SK-N-SH (cell line): ENCODE measurements around the gene GALR2. TPM values are rescaled to one million over a fixed set of nuclear protein-coding genes. Genes with fewer than 3 reads are reported as not detected.
A peak's percentile ranks its signal among the peaks of the same experiment; 100 is the strongest.

Experiments used
- CTCF ChIA-PET: fragments of 300-600, 350-600 bp; formaldehyde crosslinking; extraction: SDS; loops from one replicate; lab custom pipeline; 2021; lab: Yijun Ruan, JAX
- POLR2A ChIA-PET: fragments of 350-600 bp; sonication (Branson Sonifier 250); formaldehyde crosslinking; extraction: SDS; loops from one replicate; lab custom pipeline; 2020; ENCODE audit warnings: antibody characterized with exemption, inconsistent platforms; lab: Yijun Ruan, JAX
- DNase-seq: peaks from one replicate; pipeline ENCODE4 v3.0.0; 2012
- H2AFZ ChIP-seq: fragments of 200-600 bp; sonication (generic); 2 replicates; pipeline ENCODE4 v1.8.1; 2016; ENCODE audit warnings: antibody characterized with exemption, mild to moderate bottlenecking, low read depth
- H3F3A ChIP-seq: fragments of 200-600 bp; sonication (generic); replicated peaks from 2 replicates; pipeline ENCODE3; 2016; ENCODE audit warnings: antibody characterized with exemption, mild to moderate bottlenecking; ENCODE audit not compliant: insufficient read depth
- H3K27ac ChIP-seq, 2 experiments: fragments of 200-500 bp in 1 of 2; fragments of 200-600 bp in 1 of 2; sonication (Bioruptor generic) in 1 of 2; sonication (generic), shearing (Covaris generic) in 1 of 2; 2 replicates each; pipeline versions ENCODE4 v1.5.1 to v1.6.1; 2014 to 2016; ENCODE audit warnings: low read depth in 2 of 2, inconsistent platforms in 1 of 2, low read length in 1 of 2, mild to moderate bottlenecking in 1 of 2, mixed read lengths in 1 of 2
- H3K27me3 ChIP-seq: fragments of 200-600 bp; sonication (generic), shearing (Covaris generic); 2 replicates; pipeline ENCODE4 v1.6.1; 2016; ENCODE audit warnings: mixed run types; ENCODE audit not compliant: insufficient read depth
- H3K36me3 ChIP-seq, 2 experiments: fragments of 200-500 bp in 1 of 2; fragments of 200-600 bp in 1 of 2; sonication (Bioruptor generic) in 1 of 2; sonication (generic) in 1 of 2; replicated peaks in 1 of 2; 2 replicates each; pipeline versions ENCODE3 to v1.5.1; 2014 to 2016; ENCODE audit warnings: low read length in 1 of 2, mild to moderate bottlenecking in 1 of 2; ENCODE audit not compliant: insufficient read depth in 2 of 2, control insufficient read depth in 1 of 2
- H3K4me1 ChIP-seq, 2 experiments: fragments of 200-500 bp in 1 of 2; fragments of 200-600 bp in 1 of 2; sonication (Bioruptor generic) in 1 of 2; sonication (generic), shearing (Covaris generic) in 1 of 2; 2 replicates each; pipeline versions ENCODE4 v1.5.1 to v1.6.1; 2014 to 2016; ENCODE audit warnings: low read depth in 1 of 2, low read length in 1 of 2, mixed run types in 1 of 2; ENCODE audit not compliant: insufficient read depth in 2 of 2, control insufficient read depth in 1 of 2
- H3K4me2 ChIP-seq: fragments of 200-600 bp; sonication (generic), shearing (Covaris generic); 2 replicates; pipeline ENCODE4 v1.6.1; 2017; ENCODE audit warnings: mixed run types
- H3K4me3 ChIP-seq, 2 experiments: fragments of 200-500 bp in 1 of 2; fragments of 200-600 bp in 1 of 2; sonication (Bioruptor generic) in 1 of 2; sonication (generic), shearing (Covaris generic) in 1 of 2; 2 replicates each; pipeline versions ENCODE4 v1.5.1 to v1.8.1; 2014 to 2016; ENCODE audit warnings: low read depth in 2 of 2, inconsistent platforms in 1 of 2, low read length in 1 of 2, mild to moderate bottlenecking in 1 of 2, mixed read lengths in 1 of 2, moderate library complexity in 1 of 2
- H3K79me2 ChIP-seq: fragments of 200-600 bp; sonication (generic); 2 replicates; pipeline ENCODE4 v1.8.1; 2017; ENCODE audit warnings: mild to moderate bottlenecking; ENCODE audit not compliant: insufficient read depth
- H3K9ac ChIP-seq: fragments of 200-600 bp; sonication (generic); 2 replicates; pipeline ENCODE4 v1.6.1; 2017; ENCODE audit warnings: mixed run types
- H3K9me2 ChIP-seq: fragments of 200-600 bp; sonication (generic); 2 replicates; pipeline ENCODE4 v1.6.1; 2017; ENCODE audit warnings: mixed run types
- H3K9me3 ChIP-seq: fragments of 200-600 bp; sonication (generic); 2 replicates; pipeline ENCODE4 v1.6.1; 2017; ENCODE audit warnings: mixed run types, mild to moderate bottlenecking, moderate library complexity
- H4K20me1 ChIP-seq: fragments of 200-600 bp; sonication (generic); 2 replicates; pipeline ENCODE4 v1.6.1; 2017; ENCODE audit warnings: mild to moderate bottlenecking, mixed run types; ENCODE audit not compliant: insufficient read depth
- CHD2 ChIP-seq: fragments of 150-350 bp; IDR thresholded peaks from 2 replicates; pipeline ENCODE4 v1.6.1; 2018; ENCODE audit warnings: low read length; ENCODE audit not compliant: partially characterized antibody
- EP300 ChIP-seq, 2 experiments: IDR thresholded peaks; 2 replicates each; pipeline versions ENCODE4 v1.4.0 to v1.6.1; 2012; ENCODE audit warnings: borderline replicate concordance in 1 of 2, low read depth in 1 of 2, low read length in 1 of 2
- FOXJ3 ChIP-seq: sonication (generic); formaldehyde crosslinking; IDR thresholded peaks from 2 replicates; pipeline ENCODE4 v1.5.1; 2020; ENCODE audit warnings: mild to moderate bottlenecking, missing genetic modification reagents
- JUND ChIP-seq: IDR thresholded peaks from 2 replicates; pipeline ENCODE4 v1.4.0; 2012
- MXI1 ChIP-seq: IDR thresholded peaks from 2 replicates; pipeline ENCODE4 v1.6.1; 2012; ENCODE audit warnings: mild to moderate bottlenecking, low read depth, low read length, improper control_type of control experiment
- NFIC ChIP-seq: IDR thresholded peaks from 2 replicates; pipeline ENCODE4 v1.4.0; 2012; ENCODE audit warnings: borderline replicate concordance
- NRF1 ChIP-seq: IDR thresholded peaks from 2 replicates; pipeline ENCODE4 v1.6.1; 2012; ENCODE audit warnings: low read depth, mild to moderate bottlenecking, low read length
- RAD21 ChIP-seq: IDR thresholded peaks from 2 replicates; pipeline ENCODE4 v1.6.1; 2012; ENCODE audit warnings: mild to moderate bottlenecking, low read length
- RCOR1 ChIP-seq: fragments of 150-350 bp; IDR thresholded peaks from 2 replicates; pipeline ENCODE4 v1.6.1; 2017; ENCODE audit warnings: antibody characterized with exemption, low read length
- TCF12 ChIP-seq: IDR thresholded peaks from 2 replicates; pipeline ENCODE4 v1.4.0; 2012
- TEAD4 ChIP-seq: IDR thresholded peaks from 2 replicates; pipeline ENCODE4 v1.4.0; 2012; ENCODE audit warnings: mild to moderate bottlenecking, borderline replicate concordance; ENCODE audit not compliant: insufficient read depth
- YY1 ChIP-seq: IDR thresholded peaks from 2 replicates; pipeline ENCODE4 v1.4.0; 2012; ENCODE audit warnings: low read depth, mild to moderate bottlenecking
- WGBS: methylation state at CpG from one replicate; pipeline ENCODE4 v1.1.6; 2017; ENCODE audit warnings: low lambda C conversion rate; 5-methylcytosine and 5-hydroxymethylcytosine counted together
- polyA plus RNA-seq, 3 experiments: library from polyadenylated mRNA; depleted of rRNA; stranded (reverse); fragments of >200 nt; gene quantifications; 2 replicates each; pipeline ENCODE4 v1.2.3, GENCODE V29; 2012
- TF ChIP-seq, protein P1 (sequence below): fragments of 150-350 bp; IDR thresholded peaks from 2 replicates; pipeline ENCODE4 v1.6.1; 2016; ENCODE audit warnings: mild to moderate bottlenecking, low read depth, low read length
- TF ChIP-seq, protein P2 (sequence below): fragments of 200-600 bp; sonication (generic); IDR thresholded peaks from 2 replicates; pipeline ENCODE4 v1.6.1; 2017; ENCODE audit warnings: antibody characterized with exemption, mild to moderate bottlenecking, moderate library complexity

Gene GALR2
- polyA plus RNA-seq, 1 of the 3 experiments (the other 2 are of a cell fraction): 0.05 TPM

DNA sequence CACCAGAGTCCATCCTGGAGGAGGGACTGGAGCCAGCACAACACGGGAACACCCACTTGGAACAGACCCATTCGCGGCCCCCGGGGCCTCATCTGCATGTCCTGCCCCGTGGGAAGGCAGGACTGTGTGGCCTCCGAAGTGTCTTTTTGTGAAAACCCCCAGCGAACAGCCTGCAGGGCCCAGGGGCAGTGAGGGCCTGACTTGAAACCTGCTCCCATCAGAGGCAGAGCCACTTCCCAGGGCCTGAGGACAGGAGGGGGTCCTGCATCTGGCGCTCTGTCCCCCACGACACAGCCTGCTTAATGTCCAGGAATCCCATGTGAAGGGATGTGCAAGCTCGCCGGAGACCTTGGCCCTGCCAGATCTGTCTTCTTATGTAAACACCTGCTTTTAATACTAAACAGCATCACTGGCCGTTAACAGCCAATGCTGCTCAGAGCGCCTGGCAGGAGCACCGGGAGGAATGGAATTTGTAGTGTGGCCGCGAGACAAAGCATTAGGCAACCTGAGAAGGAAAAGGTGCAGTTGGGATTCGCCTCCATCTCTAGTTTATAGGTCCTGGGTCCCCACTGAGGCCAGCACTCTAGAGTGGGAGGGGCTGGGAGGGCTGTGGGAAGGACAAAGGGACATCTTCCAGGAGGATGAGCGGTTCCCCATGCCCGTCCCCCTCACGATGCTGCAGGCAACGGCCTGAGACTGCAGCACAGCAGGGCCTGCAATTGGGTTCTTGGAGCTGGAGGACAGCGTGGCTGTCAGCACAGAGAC lies 37.9 kb upstream of the GALR2 start:
- H3K9ac ChIP-seq: no peak overlapping the region

GRCh38 chr17:76038050-76038449 lies 36.5 kb upstream of the GALR2 start:
- H3K9me2 ChIP-seq: no peaks in the 10 kb centered on the region
- no peak overlapping the region; a peak in 1 of 4 replicates for H3K27ac ChIP-seq
- TF ChIP-seq NFIC (no peak), RCOR1 (no peak), MXI1 (no peak), YY1 (no peak), CHD2 (no peak), NRF1 (no peak), RAD21 (no peak)
- TF ChIP-seq, protein P1, sequence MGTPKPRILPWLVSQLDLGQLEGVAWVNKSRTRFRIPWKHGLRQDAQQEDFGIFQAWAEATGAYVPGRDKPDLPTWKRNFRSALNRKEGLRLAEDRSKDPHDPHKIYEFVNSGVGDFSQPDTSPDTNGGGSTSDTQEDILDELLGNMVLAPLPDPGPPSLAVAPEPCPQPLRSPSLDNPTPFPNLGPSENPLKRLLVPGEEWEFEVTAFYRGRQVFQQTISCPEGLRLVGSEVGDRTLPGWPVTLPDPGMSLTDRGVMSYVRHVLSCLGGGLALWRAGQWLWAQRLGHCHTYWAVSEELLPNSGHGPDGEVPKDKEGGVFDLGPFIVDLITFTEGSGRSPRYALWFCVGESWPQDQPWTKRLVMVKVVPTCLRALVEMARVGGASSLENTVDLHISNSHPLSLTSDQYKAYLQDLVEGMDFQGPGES: no peak
- TF ChIP-seq, protein P2, sequence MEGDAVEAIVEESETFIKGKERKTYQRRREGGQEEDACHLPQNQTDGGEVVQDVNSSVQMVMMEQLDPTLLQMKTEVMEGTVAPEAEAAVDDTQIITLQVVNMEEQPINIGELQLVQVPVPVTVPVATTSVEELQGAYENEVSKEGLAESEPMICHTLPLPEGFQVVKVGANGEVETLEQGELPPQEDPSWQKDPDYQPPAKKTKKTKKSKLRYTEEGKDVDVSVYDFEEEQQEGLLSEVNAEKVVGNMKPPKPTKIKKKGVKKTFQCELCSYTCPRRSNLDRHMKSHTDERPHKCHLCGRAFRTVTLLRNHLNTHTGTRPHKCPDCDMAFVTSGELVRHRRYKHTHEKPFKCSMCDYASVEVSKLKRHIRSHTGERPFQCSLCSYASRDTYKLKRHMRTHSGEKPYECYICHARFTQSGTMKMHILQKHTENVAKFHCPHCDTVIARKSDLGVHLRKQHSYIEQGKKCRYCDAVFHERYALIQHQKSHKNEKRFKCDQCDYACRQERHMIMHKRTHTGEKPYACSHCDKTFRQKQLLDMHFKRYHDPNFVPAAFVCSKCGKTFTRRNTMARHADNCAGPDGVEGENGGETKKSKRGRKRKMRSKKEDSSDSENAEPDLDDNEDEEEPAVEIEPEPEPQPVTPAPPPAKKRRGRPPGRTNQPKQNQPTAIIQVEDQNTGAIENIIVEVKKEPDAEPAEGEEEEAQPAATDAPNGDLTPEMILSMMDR: no peak
- 87% methylated on average over 3 of the region's 3 CpGs for WGBS
- H3F3A ChIP-seq: peaks cover 11% of the 10 kb centered on the region
- CTCF ChIA-PET: interaction anchor here (0.9 to 13.5 kb wide), 7 partner anchors 9 to 182 kb away, joined by 3 to 133 read pairs (median 3); no protein-coding TSS in a partner anchor
- no peak for DNase-seq
- H3K4me3 ChIP-seq: no peak overlapping the region
- H4K20me1 ChIP-seq: no peaks in the 10 kb centered on the region
- H3K9me3 ChIP-seq: no peaks in the 10 kb centered on the region
- H3K9ac ChIP-seq: no peak overlapping the region
- H2AFZ ChIP-seq: no peak overlapping the region
- no peaks in the 10 kb centered on the region for H3K27me3 ChIP-seq
- H3K36me3 ChIP-seq: peaks cover 41 to 49% of the 10 kb centered on the region in 2 experiments
- no peaks in the 10 kb centered on the region for H3K79me2 ChIP-seq
- POLR2A ChIA-PET: no interaction called here
- no peak overlapping the region for H3K4me2 ChIP-seq
- H3K4me1 ChIP-seq: peaks cover 0 to 12% of the 10 kb centered on the region in 2 experiments; a peak in 1 of 4 replicates

More for the DNA sequence above, 37.9 kb upstream of the GALR2 start:
- Histone ChIP-seq H4K20me1 (no peaks in the 10 kb centered on the region), H3K9me3 (no peaks in the 10 kb centered on the region), H3K9me2 (no peaks in the 10 kb centered on the region), H3F3A (peaks cover 11% of the 10 kb centered on the region), H3K79me2 (no peaks in the 10 kb centered on the region), H3K27me3 (no peaks in the 10 kb centered on the region), H3K4me1 (peaks cover 0 to 12% of the 10 kb centered on the region in 2 experiments; a peak in 1 of 4 replicates), H3K36me3 (peaks cover 36 to 38% of the 10 kb centered on the region in 2 experiments), H3K4me2 (no peak overlapping the region), H3K4me3 (no peak overlapping the region), H3K27ac (peak overlapping the region in 1 of 2 experiments; percentile 47; a peak in 2 of 4 replicates), H2AFZ (no peak overlapping the region)
- 65% methylated on average over 21 of the region's 22 CpGs for WGBS
- ChIA-PET CTCF (interaction anchor here (0.8 to 13.5 kb wide), 11 partner anchors 10 to 181 kb away, joined by 3 to 133 read pairs (median 4); partner anchors contain the start of genes CDK3 and MRPL38), POLR2A (interaction anchor here (0.6 to 1.3 kb wide), 5 partner anchors 9 to 232 kb away, joined by 3 to 7 read pairs (median 3); partner anchors contain the start of genes EVPL and SRP68)
- no peak for TF ChIP-seq TEAD4
- peak; percentile 42; the same call in 1 of the 2 replicates for TF ChIP-seq TCF12
- TF ChIP-seq CHD2: peak; percentile 84
- peak; percentile 86 for TF ChIP-seq FOXJ3 (CRISPR knock-in tag)
- TF ChIP-seq EP300 (IDR thresholded peaks at IDR 0.05; ENCODE audit: borderline replicate concordance in 1 of 2, low read depth in 1 of 2, low read length in 1 of 2): peak in 1 of 2 experiments; percentile 23; a peak in 1 of 4 replicates
- TF ChIP-seq MXI1: peak; percentile 60; the same call in 1 of the 2 replicates
- no peak for TF ChIP-seq JUND
- no peak for TF ChIP-seq YY1
- peak; percentile 99 for TF ChIP-seq RCOR1
- peak; percentile 89 for DNase-seq
